ENCODE data around the gene INPP4A.
"Not testable (repeated sequence)": the region's sequence is repeated elsewhere in the genome, so short reads cannot be mapped to it uniquely, and the experiment has no call there.

Gene INPP4A
- 217 to 244 reads per million in 2 donors for total RNA-seq

DNA sequence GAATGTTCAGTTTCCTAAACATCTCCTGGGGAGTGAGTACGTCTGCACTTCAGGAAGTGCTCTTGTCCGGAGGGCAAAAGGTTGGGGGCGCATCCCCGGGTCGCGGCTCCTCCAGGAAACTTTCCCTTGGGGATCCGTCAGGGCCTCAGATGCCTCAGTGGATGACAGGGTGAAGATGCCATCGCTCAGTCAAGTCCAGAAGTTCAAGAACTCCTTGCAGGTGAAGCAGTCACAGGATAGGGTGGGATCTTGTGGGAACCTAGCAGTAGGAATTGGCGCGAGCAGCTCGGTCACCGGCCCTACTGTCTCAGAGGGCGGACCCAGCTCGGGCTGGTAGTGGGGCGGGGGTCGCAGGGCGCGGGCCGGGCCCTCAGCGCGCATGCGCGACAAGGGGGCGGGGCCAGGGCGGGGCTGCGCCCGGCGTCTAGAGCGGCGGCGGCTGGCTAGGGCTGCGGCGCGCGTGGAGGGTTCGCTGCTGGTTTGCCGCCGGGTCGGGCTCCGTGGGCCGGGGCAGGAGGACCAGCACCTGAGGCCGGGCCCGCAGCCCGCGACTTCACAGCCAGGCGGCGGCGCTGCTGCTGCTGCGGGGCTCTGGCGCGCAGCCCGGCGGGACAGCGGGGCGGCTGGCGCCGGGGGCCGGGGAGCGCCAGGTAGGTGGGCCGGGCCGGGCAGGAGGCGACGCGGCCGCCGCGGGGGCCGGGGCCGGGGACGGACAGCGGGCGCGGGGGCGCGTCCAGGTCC lies at the start of gene INPP4A:
INPP4A (plus strand) TSS at position 423 of the 741 bp plus-strand sequence. CDS start 75,191 bp downstream, outside the sequence.
- DNase-seq: peak; percentile 70

DNA sequence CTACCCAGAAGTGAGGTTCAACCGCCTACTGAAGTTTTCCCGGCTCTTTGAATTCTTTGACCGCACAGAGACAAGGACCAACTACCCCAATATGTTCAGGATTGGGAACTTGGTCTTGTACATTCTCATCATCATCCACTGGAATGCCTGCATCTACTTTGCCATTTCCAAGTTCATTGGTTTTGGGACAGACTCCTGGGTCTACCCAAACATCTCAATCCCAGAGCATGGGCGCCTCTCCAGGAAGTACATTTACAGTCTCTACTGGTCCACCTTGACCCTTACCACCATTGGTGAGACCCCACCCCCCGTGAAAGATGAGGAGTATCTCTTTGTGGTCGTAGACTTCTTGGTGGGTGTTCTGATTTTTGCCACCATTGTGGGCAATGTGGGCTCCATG lies 48.7 kb upstream of the INPP4A start:
- DNase-seq: no peak

DNA sequence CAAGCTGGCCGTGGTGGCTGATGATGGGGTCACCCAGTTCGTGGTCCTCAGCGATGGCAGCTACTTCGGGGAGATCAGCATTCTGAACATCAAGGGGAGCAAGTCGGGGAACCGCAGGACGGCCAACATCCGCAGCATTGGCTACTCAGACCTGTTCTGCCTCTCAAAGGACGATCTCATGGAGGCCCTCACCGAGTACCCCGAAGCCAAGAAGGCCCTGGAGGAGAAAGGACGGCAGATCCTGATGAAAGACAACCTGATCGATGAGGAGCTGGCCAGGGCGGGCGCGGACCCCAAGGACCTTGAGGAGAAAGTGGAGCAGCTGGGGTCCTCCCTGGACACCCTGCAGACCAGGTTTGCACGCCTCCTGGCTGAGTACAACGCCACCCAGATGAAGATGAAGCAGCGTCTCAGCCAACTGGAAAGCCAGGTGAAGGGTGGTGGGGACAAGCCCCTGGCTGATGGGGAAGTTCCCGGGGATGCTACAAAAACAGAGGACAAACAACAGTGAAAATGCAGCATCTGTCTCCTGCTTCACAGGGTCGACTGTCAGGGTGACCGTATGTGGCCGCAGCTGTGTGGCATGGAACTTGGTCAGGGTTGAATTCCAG lies 47.8 kb upstream of the INPP4A start:
- no peak for DNase-seq

DNA sequence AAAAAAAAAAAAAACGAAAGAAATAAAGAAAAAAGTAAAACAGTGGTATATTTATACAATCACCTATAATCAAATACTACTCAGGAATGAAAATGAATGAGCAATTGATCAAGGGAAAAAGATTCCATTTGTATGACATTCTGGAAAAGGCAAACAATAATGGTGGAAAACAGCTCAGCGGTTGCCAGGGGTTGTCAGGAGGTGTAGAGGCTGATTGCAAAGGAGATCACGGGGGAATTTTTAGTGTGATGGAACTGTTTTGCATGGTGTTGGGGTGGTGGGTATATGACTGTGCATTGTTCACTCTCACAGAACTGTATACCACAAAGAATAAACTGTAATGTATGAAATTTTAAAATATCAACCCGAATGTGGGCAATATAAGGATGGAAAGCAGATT lies 45.5 kb upstream of the INPP4A start:
- no peak for DNase-seq

DNA sequence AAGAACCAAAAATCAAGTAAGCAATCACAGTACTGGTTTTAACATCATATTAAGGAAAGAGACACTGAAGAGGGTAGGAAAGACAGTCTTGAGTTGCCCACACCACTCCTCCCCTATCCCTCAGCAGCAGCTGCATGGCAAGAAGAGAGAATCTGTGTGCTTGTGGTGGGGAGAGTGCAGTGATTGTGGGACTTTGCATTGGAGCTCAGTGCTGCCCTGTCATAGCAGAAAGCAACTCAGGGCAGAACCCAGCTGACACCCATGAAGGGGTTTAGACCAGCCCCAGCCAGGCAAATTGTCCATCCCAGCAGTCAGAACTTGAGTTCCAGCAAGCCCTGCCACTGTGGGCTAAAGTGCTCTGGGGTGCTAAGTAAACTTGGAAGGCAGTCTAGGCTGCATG lies 40.8 kb upstream of the INPP4A start:
- no peak for DNase-seq

DNA sequence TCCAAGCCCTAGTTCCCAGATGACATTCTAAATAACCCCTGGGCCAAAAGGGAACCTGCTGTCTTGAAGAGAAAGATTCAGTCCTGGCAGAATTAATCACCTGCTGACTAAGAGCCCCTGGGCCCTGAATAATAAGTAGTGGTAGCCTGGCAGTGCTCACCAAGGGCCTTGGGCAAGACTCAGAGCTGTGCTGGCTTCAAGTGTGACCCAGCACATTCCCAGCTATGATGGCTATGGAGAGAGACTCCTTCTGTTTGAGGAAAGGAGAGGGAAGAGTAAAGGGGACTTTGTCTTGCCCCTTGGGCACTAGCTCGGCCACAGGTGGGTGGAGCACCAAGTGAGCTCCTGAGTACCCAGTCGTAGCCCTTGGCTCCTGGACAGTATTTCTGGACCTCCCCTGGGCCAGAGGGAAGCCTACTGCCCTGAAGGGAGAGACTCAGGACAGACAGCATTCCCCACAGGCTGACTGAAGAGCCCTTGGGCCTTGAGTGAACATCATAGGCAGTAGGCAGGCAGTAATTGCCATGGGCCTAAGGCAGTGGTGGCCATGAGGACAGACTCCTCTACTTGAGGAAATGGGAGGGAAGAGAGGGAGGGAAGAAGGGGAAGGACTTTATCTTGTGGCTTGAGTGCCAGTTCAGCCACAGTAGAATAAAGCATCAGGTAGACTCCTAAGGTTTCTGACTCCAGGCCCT lies 40.0 kb upstream of the INPP4A start:
- no peak for DNase-seq

DNA sequence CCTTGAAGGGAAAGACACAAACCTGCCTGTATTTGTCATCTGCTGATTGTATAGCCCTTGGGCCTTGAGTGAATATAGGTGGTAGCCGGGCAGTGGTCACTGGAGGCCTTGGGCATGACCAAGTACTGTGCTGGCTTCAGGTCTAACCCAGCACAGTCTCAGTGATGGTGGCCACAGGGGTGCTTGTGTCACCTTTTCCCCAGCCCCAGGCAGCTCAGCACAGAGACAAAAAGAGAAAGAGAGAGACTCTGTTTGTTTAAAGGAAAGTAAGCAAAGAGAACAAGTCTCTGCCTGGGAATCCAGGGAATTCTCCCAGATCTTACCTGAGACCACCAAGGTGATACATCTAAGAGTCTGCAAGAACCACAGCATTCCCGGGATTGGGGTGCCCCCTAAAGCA lies 39.4 kb upstream of the INPP4A start:
- no peak for DNase-seq

DNA sequence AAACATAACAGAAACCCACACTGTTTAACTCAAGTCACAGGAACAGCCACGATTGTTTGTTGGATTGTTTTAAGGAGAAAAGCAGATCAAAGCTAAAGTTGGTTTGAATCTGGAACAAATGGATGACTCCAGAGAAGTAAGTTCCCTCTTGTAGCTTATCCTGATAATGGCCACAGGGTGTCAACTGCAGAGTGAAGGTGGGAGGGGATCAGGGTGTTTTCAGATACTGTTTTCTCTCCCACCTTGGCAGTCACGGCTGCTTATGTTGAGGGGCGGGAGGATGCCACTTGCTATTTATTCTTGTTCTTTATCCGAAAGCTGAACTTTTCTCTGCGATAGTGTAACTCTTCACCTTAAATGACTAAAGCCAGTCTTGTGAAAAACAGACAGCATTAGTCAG lies 36.5 kb upstream of the INPP4A start:
- no peak for DNase-seq

DNA sequence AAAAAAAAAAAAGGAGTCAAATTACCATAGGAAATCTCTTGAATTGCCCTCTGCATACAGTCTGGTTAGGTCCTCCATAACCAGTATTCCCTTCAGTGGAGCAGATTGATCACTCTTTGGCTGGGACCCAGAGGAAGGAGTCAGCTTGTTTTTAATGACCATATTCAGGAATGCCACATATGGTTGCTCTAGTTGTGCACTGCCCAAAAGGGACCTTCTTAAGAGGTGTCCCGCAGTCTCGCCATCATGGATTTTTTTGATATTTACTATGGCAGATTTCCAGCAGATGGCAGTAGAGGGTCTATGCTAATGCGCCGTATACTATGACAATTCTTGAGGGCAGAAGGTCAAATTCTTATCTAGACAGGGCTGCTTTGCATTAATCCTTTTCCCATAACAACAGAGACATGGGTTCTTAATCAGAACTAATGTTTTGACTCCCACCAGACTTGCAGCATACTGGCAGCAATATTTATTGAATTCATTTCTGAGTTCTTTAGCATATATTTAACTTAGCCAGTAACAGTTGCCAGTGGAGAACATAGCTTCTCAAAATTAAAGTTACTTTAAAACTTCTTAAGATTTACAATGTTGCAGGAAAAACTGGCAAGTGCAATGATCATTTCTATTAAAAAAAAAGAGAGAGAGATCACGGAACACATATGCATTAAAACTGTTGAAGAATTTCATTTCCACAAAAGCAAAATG lies 31.8 kb upstream of the INPP4A start:
- DNase-seq: no peak

DNA sequence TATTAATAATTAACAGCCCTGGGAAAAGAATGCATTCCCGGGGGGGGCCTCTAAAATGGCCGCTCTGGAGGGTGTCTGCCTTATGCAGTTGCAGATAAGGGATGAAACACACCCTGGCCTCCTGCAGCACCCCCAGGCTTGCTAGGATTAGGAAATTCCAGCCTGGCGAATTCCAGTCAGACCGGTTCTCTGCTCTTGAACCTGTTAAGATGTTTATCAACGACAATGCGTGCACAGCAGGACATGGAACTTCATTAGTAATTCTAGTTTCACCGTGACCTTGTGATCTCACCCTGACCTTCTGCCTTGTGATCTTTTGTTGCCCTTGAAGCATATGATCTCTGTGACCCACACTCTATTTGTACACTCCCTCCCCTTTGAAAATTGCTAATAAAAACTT lies 30.4 kb upstream of the INPP4A start:
- not testable (repeated sequence) for DNase-seq

DNA sequence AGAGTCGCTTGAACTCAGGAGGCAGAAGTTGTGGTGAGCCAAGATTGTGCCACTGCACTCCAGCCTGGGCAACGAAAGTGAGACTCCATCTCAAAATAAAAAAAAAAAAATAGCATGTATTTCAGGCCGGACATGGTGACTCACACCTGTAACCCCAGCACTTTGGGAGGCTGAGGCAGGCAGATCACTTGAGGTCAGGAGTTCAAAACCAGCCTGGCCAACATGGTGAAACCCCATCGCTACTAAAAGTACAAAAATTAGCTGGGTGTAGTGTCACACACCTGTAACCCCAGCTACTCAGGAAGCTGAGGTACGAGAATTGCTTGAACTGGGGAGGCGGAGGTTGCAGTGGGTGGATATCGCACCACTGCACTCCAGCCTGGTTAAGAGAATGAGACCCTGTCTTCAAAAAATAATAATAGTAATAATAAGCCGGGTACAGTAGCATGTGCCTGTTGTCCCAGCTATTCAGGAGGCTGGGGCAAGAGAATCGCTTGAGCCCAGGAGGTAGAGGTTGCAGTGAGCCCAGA lies 28.9 kb upstream of the INPP4A start:
- not testable (repeated sequence) for DNase-seq

DNA sequence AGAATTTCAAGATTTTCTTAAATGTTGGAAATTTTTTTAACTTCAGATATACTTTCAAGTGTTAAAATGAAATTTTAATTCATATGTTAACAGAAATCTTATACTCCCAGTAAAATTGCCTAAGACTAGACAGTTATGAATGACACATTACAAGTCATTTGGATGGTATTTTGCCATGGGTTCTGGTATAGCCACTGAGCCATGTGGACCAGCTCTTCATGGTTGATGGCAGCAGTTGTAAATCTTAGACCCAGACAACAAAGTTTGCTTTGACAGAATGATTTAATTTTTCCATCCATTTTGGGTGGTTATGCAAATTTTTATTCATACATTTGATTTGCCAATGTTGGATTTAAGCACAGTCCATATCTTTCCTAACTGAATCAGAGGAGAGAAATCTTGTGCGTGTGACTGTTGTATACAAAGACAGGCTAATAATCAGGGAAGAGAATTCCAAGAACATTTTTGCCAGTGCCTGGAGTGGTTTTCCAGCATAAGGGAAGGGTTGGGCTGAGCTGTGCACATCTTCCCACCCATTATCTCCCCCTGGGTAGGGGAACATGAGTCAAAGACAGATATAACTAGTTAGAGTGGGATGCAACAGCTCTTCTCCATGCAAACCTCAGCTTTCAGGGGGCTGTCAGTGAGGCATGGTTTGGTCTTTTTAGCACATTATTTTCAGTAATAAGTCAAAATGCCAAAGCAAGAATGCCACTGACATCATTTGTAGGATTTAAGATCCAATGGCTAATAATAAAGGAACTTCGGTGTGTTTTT lies 28.1 kb upstream of the INPP4A start:
- DNase-seq: no peak

DNA sequence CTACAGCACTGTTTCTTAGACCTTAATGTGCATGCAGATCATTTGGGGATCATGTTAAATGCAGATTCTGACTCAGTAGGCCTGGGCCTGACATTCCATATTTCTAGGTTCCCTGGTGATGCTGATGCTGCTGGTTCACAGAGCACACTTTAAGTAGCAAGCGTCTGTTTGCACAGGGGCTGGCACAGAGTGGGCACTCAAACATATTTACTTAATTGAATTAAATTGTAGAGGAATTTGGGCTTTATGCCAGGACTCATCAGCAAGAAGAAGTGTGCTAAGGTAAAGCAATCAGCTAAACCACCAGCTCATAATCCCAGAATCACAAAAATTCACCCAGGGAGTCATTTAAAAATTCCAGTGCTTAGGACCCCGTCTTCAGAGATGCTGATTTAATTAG lies 25.1 kb upstream of the INPP4A start:
- no peak for DNase-seq

DNA sequence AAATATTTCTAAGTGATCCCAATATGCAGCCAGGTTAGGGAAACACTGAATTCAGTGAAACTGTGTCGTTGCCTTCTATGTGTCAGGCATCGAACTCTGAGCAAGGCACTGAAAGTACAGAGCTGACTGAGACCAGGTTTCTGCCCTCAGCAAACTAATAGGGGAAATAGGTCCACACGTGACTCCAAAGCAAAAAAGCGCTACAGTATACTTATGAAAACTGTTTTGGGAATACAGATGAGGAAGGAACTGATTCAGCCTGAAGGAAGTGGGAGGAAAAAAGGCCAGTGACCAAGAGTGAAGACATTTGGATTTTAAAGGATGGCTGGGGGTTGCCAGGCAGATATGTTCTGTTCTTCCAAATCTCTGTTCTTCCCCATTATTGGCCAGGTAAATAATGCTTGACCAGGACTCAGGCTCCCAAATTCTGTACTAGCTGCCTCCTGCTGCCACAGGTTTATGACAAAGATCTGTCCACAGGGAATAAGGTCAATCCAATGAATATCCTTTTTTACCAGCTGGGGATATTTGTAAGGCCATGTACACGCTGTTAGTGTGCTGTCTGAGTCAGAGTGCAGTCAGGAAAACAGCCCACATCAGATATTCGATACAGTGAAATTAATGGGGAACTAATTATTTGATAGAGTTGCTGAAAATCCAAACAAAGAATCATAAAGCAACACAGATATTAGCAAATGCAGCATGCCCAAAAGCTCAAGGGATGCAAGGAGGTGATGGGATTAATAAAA lies 24.5 kb upstream of the INPP4A start:
- DNase-seq: no peak

DNA sequence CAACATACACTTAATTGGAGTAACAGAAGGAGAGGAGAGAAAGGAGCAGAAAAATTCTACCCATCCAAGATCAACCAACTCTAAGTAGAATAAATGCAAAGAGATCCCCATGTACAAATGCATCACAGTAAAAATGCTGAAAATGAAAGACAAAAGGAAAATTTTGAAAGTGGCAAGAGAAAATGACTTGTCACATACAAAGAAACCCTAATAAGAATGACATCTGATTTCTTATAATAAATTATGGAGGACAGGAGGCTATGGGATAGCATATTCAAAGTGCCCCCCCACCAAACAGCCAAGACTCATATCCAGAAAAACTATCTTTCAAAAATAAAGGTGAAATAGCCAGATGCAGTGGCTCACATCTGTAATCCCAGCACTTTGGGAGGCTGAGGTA lies 22.2 kb upstream of the INPP4A start:
- DNase-seq: no peak

DNA sequence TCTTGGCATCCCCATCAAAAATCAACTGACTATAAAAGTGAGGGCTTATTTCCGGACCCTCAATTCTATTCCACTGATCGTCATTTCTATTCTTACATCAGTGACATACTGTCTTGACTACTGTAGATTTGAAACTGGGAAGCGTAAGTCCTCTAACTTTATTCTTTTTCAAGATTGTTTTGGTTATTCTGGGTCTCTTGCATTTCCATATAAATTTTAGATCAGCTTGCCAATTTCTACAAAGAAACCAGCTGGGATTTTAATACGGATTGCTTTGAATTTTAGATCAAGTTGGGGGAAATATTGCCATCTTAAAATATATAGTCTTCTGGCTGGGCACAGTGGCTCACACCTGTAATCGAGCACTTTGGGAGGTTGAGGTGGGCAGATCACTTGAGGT lies 17.9 kb upstream of the INPP4A start:
- DNase-seq: no peak

DNA sequence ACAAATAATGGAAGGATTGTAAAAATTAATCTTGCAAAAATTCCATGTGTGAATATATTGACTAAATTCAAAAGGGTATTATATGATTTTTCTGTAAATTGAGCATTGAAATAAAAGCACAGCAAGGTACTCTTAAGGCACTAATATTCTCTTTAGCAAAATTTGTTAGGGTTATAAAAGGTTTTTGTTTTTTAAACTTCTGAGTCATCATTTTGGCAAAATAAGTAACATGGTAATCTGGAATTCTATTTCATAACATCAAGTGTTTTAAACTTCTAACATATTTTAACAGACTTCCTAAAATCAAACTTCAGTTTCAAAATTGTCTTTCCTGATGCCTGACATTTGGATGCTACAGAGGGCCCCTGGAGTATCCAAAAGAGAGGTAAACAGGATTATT lies 12.5 kb upstream of the INPP4A start:
- no peak for DNase-seq

DNA sequence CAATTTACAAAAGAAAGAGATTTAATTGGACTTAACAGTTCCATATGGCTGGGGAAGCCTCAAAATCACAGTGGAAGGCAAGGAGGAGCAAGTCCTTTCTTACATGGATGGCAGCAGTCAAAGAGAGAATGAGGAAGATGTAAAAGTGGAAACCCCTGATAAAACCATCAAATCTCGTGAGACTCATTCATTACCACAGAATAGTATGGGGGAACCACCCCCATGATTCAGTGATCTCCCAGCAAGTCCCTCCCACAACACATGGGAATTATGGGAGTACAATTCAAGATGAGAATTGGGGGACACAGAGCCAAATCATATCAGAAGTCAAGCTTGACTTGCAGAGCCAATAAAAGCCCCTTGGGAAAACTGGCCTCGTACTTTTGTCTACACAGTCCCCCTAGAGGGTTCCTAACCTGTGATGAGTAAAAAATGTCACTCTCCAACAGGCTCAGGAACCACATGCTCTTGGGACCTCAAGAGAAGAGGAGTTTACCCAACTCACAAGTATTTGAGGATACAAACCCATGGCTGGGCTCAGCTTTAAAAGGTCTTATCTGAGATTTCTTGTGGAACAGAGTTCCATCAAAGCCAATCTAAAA lies 11.2 kb upstream of the INPP4A start:
- no peak for DNase-seq

DNA sequence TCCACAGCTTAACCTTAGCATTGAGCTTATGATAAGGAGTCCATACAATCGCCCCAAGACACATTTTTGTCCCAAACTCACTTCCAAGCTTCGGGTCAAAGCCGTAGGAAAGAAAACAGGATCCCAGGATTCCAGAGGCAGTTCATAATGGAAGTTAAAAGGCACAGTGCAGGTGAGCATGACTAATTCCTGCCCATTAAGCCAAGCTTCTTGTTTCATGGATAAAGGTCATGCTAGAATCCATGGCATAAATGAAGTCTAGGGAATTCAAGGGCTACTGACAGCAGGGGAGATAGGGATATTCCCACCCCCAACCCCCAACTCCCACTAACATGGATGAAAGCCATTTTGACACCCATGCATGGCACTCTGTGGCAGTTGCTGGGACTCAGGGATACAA lies 10.2 kb upstream of the INPP4A start:
- no peak for DNase-seq

DNA sequence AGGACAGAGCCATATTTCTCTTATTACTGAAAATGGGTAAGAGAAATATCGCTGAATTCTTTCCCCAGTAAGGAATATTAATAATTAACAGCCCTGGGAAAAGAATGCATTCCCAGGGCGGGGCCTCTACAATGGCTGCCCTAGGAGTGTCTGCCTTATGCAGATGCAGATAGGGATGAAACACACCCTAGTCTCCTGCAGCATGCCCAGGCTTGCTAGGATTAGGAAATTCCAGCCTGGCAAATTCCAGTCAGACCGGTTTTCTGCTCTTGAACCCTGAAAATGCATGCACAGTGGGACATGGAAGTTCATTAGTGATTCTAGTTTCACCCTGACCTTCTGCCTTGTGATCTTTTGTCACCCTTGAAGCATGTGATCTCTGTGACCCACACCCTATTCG lies 9.0 kb upstream of the INPP4A start:
- DNase-seq: not testable (repeated sequence)

DNA sequence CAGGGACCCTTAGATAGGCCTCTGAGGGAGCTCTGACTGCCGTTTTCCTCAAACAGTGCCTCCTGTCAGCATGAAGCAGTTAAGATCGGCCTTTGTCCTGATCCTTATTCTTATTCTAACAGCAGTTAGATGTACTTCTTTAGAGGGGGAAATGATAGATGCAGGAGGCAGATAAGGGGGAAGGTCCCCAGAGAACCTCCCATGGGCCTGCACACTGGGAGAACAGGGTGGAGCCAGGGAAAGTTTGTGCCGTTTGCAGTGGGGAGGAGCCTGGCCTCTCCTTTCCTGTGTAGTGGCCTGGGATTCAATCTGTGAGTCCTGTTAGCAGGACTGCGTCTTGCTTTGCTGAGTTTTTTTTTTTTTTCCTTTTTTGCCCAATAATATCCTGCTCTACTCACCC lies 7.9 kb upstream of the INPP4A start:
- DNase-seq: no peak

Measured in activated gamma-delta T cell (primary cell).